SKM-1 (cell line): Measurements from ENCODE around the gene SLC12A9.
A peak's percentile ranks its signal among the peaks of the same experiment; 100 is the strongest.
"Not testable (repeated sequence)": the region's sequence is repeated elsewhere in the genome, so short reads cannot be mapped to it uniquely, and the experiment has no call there.

ENCODE experiments used
- DNase-seq: peaks from one replicate; lab custom pipeline; 2025; ENCODE audit not compliant: unreplicated experiment; lab: John Stamatoyannopoulos, UW

Gene SLC12A9

DNA sequence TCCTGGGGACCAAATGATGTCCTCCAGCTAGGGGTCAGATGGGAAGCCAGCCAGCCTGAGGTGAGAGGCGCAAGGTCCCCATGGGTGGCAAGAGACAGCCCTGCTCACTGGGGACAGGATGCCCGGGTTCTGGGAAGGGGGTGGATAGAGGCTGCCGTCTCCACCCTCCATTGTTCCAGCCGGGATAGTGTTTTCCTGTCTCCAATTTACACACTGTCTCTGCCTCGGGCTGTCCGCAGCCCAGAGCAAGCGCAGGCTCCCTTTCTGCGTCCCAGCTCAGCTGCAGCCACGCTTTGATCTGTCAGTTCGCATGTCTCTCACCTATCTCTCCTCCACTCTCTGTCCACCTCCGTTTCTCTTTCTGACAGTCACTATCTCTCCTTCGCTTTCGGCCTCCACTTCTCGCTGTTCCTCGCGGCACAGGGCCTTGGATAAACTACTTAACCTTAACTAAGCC, 27.3 kb upstream of the SLC12A9 start:
- DNase-seq, result no peak

DNA sequence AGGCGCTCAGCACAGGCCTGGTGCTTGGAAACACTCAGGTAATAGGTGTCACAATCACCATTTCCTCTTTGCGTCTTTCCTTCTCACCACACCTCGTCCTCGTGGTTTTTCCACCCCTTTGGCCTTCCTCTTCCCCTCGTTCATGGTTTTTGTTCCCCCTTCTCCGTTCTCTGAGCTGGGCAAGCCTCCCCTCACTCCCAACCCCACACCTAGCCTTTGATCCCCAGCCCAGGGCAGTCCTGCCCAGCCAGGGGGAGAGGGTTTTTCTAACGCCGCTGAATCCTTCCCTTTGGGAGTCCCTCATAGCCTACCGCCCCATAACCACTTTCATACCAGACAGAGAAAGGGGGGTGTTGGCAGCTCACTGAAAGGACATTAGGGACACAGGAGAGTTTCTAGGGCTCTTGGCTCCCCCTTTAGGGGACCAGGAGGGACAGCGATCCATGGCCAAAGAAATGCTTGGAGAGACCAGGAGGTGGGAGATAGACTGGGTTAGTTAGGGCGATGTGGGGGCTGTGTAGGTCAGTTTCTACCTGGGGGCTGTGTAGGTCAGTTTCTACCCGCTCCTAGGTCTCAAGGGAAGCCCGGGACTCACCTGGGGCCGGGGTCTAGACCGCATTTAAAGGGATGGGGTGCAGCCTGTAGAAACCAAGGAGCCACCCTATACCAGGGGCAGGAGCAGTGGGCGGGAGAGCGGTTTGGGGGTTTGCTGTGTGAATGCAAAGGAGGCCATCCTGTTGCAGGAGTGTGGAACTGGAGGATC, 26.6 kb upstream of the SLC12A9 start:
- DNase-seq, result peak; percentile 18

DNA sequence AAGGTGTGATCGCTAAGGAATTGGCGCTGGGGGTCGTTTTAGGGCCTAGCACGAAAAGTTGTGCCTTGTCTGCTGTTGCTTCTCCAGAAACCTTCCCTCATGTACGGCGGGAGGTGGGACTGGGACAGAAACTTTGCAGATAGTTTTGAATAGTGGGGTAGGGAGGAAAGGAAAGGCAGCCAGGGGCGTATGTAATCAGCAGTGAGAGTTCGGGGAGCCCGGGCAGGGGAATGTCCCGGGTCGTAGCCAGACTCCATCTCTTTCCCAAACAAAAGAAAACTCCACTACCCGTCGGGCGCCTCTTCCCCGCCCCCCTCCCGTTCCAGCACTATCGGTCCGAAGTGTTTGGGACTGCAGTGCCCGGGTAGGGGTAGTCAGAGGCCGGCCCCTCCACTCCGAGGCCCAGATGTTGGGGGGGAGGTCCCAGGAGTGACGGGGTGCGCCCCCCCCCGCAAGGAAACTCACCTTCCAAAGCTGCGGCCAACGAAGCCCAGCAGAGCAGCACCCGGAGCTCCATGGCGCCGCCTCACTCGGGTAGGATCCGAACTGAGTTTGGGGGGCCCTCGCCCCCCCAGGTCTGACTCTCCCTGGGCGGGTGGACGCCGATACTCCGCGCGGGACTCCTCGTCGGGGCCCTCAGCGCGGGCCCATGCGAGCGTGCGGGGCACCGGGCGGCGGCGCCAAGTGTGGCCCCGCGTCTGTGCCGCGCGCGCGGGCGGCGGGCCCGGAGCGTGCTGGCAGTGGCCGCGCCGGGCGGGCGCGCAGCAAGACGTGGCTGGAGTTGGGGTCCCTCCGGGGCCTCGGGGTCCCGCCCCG, 25.8 kb upstream of the SLC12A9 start:
- DNase-seq, result no peak

DNA sequence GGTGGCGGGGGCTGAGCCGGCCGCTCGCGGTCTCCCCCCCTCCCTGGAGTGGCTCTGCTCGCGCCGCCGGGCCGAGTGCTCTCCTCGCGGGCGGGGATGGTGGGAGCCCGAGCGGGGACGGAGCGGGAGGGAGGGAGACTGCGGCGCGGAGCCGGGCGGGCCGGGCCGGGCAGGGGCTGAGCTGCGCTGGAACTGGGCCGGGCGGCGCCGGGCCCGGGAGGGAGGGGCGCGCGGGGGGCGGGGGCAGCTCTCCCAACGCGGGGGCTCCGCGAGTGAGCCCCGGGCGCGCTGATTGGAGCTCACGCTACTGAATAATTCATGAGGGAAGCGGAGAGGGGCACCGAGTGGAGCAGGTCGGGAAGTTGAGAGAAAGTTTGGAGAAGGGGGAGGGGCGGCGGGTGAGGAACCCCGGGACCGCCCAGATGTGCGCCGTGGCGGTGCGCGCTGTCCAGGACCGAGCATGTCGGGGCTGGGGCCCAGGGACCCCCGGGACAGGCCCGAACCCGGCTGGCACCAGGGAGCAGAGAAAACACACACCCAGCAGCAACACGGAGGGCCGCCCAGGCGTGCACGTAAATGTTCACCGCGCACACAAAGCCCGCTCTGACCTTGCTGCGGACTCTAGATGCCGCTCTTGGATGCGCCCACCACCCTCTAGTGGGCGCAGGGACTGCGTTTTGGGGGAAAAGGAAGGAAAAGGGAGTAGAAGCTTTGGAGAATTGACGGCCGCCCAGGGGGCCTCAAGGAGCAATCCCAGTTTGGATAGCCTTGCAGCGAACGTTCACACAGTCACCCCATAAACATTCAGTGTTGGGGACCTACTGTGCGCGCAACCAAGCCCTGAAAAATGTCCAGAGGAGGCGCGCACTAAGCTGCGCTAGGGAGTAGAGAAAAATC, 24.9 kb upstream of the SLC12A9 start, which contains the start of gene EPHB4:
Gene EPHB4 (minus strand): TSS at position 194 of the 897 bp plus-strand sequence. CDS start 493 bp downstream, outside the sequence.
- DNase-seq, result no peak

DNA sequence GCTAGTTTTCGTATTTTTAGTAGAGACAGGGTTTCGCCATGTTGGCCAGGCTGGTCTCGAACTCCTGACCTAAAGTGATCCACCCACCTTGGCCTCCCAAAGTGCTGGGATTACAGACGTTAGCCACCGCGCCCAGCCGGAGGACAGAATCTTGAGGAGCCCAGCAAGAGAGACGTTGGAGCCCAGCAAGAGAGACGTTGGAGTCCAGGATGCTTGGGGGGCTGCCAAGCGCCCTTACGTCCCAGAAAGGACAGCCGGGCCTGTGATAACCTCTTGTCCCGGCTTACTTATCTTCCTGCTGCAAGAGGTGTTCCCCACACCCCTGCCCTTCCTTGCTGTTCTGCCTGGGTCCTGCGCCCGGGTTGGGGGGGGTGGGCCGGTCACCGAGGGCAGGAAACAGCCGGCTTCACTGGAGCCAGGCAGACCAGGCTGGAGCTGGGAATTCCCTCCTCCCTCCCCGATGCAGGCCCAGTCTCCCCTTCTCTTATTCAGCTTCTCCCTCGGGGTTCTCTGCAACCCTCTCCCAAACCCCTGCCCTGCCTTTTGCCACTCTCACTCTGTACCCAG, 23.3 kb upstream of the SLC12A9 start:
- DNase-seq, result no peak

DNA sequence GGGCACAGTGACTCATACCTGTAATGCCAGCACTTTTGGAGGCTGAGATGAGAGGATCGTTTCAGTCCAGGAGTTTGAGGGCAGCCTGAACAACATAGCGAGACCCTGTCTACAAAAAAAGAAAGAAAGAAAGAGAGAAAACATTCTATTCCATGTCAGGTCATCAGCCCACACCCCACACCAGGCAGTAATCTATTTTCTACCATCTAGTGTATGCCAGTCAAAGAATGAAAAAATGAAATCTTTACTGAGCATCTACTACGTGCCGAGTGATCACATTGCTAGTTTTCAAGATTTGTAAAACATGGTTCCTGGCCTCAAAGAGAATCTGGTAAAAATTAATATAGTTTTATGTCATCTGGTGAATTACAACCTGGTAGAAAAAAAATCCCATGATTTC, 22.1 kb upstream of the SLC12A9 start:
- no peak for DNase-seq

DNA sequence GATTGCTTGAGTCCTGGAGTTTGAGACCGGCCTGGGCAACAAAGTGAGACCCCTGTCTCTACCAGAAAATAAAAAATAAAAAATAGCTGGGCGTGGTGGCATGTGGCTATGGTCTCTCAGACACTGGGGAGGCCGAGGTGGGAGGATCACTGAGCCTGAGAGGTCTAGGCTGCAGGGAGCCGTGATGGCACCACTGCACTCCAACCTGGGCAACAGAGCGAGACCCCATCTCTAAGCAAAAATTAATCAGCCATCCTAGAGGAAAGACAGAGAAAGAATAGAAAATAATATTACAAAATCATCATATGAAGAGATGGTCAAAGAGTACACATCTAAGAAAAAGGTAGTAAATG, 20.3 kb upstream of the SLC12A9 start:
- DNase-seq, result no peak

DNA sequence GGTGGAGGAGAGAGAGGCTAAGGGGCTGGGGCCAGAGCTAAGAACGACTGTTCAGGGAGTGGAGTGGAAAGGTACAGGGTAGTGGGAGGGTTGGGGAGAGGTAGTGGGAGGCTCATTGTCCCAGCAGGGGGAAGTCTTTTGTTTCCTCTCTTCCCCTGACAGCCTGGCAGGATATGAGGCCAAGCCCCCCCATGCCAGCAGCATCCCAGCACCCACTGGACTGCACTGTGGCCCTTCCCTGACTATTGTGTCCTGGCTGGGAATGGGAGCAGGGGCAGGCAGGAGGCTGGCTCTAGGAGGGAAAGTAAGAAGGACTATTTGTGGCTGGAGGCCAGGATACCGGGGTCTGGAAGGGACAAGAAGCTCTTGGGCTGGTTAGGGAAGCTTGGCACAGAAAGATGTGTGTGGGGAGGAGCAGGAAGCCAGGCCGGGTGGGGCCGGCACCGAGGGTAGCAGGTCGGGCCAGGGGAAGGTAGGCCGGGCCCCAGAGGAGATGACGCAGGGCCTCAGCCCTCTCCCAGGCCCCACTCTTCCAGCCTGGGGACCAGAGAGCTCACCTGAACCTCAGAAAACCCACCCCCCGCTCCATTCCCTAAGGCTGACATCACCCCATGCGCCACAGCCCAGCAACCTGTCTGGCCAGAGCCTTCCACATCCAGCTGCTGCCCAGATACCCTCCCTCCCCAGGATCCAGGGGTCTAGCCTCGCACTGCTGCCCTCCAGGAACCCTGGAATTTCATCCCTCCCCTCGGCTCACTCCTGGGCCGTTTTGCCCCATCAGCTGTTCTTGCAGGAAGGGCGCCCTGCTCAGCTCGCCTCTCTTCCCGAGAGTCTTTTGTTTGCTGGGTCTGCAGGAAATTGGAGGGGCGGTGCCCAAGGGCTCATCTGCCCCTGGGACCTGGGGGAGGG, 16.4 kb upstream of the SLC12A9 start:
- DNase-seq, result no peak

DNA sequence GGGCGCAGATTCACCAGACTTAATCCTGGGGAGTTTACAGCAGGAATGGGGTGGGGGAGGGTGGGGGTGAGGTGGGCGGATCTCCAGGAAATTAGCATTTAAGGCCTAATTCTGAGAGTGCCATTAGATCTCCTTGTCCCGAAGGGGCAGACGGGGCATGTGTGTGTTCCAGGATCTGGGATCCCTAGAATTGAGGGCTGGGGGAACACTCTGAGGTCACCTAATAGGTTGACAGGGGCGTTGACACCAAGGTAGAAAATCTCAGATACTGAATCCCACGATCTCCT, 15.8 kb upstream of the SLC12A9 start:
- DNase-seq, result no peak

DNA sequence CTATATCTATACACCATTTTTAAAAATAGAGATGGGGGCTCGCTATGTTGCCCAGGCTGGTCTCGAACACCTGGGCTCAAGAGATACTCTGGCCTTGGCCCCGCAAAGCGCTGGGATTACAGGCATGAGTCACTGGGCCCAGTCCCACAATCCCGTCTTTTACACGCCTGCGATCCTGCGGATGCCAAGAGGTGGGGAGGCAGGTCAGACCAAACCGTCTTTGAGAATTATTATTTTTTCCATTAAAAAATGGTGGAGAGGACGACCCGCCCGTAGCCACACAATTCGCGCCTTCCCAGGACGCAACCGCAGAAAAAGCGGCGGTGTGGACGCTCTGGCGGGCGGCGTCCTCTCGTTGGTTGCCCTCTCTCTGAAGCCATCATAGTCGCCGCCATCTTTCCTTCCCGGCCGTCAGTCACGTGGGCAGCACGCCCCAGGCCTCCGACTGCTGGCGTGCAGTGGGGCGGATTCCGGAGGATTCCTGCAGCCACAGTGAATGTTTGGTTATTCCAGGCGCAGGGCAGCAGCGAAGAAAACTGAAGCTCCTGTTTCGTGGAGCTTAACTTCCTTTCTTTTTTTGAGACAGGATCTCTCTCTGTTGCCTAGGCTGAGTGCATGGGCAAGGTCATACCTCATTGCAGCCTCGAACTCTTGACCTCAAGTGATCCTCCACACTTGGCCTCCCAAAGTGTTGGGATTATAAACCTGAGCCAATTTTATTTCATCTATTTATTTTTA, 15.2 kb upstream of the SLC12A9 start:
- DNase-seq, result no peak

DNA sequence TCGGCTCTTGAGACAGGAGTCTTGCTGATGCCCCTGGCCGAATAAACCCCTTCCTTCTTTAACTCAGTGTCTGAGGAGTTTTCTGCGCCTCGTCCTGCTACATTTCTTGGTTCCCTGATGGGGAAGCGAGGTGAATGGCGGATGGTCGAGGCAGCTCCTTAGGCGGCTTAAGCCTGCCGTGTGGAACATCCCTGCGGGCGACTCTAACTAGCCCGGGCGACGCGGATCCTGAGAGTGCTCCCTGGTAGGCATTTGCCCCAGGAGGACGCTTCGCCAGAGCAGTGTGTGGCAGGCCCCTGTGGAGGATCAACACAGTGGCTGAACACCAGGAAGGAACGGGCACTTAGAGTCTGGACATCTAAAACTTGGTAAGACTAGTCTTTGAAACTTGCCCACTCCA, 13.2 kb upstream of the SLC12A9 start:
- no peak for DNase-seq

DNA sequence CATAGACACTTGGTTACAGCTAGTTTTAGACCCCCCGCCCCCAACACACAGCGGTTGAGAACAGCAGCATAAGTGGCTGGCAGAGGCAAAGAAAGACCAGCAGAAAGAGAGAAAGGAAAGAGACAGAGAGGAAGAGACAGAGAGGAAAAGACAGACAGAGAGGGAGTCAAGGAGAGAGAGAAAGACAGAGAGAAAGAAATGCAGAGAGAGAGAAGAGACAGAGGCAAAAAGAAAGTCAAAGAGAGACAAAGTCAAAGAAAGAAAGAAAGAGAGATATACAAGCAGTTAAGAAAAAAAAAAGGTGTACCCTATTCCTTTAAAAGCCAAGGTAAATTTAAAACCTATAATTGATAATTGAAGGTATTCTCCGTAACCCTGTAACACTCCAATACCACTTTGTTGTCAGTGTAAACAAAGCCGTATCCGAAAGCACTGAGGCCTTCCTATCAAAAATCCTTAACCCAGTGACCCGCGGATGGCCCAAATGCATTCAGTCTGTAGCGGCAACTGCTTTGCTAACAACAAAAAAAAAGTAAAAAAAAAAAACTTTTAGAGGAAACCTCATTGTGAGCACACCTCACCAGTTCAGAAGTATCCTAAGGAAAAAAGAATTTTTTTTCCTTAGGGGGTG, 11.9 kb upstream of the SLC12A9 start:
- no peak for DNase-seq

DNA sequence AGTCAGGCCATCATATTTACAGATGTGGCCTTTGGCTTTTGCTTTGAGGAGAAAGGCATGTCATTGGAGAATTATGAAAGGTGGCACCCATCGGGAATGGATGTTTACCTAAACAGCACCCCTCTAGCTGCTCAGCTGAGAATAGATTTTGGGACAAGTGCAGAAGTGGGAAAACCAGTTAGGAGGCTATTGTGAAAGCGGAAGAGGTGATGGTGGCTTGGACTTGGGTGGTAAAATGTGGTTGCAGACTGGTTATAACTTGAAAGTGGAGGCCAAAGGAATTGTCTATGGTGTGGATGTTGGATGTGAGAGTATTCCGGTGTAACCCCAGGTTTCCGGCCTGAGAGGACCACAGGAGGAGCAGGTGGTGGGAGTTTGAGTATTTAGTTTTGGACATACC, 5.2 kb upstream of the SLC12A9 start:
- no peak for DNase-seq

DNA sequence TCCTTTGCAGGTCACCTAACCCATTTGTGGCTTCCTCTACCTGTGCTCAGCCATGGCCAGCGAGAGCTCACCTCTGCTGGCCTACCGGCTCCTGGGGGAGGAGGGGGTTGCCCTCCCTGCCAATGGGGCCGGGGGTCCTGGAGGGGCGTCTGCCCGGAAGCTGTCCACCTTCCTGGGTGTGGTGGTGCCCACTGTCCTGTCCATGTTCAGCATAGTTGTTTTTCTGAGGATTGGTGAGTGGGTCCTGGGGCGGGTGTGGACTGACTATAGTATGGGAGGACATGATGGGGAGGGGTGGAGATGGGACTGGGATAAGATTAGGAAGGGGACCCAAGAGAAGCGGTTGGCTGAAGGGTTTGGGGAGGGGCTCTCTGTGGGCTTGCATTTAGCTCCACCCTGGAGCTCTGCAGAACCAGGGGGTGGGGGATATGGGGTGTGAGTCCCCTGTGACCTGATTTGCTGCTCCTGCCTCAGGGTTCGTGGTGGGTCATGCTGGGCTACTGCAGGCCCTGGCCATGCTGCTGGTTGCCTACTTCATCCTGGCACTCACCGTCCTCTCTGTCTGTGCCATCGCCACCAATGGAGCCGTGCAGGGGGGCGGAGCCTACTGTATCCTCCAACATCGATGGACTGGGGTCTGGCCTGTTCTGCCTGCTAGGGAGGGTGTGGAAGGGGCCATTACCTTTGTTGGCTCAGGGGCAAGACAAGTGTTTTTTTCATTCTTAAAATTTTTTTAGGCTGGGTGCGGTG, 1.8 kb downstream of the SLC12A9 start:
- DNase-seq, result no peak

DNA sequence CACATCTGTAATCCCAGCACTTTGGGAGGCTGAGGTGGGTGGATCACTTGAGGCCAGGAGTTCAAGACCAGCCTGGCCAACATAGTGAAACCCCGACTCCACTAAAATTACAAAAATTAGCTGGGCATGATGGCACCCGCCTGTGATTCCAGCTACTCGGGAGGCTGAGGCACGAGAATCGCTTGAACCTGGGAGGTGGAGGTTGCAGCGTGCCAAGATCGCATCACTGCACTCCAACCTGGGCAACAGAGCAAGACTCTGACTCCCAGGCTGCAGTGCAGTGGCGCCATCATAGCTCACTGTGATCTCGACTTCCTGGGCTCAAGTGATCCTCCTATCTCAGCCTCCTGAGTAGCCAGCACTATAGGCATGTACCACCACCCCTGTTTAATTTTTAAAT, 2.4 kb downstream of the SLC12A9 start:
- not testable (repeated sequence) for DNase-seq

DNA sequence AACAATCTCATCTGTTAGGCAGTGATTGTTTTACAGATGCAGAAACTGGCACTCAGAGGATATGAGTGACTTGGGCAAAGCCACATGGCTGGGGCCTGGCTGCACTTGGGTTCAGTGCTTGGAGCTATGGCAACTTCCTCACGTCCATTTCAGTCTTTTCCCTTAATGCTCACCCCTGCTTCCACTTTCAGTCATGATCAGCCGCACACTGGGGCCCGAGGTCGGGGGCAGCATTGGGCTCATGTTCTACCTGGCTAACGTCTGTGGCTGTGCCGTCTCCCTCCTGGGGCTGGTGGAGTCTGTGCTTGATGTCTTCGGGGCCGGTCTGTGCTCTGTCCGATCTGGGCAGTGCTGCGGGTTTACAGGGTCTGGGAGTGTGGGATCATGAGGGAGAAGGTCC, 3.0 kb downstream of the SLC12A9 start:
- DNase-seq, result no peak

DNA sequence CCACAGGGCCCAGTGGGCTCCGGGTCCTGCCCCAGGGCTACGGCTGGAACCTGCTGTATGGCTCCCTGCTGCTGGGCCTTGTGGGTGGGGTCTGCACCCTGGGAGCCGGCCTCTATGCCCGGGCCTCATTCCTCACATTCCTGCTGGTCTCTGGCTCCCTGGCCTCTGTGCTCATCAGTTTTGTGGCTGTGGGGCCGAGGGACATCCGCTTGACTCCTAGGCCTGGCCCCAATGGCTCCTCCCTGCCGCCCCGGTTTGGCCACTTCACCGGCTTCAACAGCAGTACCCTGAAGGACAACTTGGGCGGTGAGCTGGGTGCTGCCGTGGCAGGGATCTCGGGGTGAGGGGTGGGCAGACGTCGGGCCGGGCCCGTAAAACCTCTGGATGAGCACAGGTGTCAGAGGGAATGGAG, 4.4 kb downstream of the SLC12A9 start:
- DNase-seq, result no peak

DNA sequence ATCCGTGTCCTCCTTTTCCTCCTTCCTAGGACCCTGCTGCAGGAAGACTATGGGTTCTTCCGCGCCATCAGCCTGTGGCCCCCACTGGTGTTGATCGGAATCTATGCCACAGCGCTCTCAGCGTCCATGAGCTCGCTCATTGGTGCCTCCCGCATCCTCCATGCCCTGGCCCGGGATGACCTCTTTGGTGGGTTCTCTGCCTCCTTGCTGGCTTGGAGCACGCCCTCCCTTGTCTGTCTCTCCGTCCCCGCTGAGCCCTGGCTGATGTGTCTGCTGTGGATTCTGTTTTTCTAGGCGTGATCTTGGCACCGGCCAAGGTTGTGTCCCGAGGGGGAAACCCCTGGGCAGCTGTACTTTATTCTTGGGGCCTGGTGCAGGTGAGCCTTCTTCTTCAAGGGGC, 7.3 kb downstream of the SLC12A9 start:
- no peak for DNase-seq
